ENCODE measurements around the gene PHACTR2.
"Not testable (repeated sequence)": the region's sequence is repeated elsewhere in the genome, so short reads cannot be mapped to it uniquely, and the experiment has no call there.

Gene PHACTR2

GRCh38 chr6:143647191-143647590 is 30.6 kb upstream of the PHACTR2 start:
- no peak overlapping the region for H3K4me3 ChIP-seq (ENCODE audit: low read depth, low read length)
- TF ChIP-seq CTCF (IDR thresholded peaks at IDR 0.05; ENCODE audit: low read depth, low read length) = no peak

GRCh38 chr6:143647732-143648131 is 30.0 kb upstream of the PHACTR2 start:
- no peak for TF ChIP-seq CTCF (IDR thresholded peaks at IDR 0.05; ENCODE audit: low read depth, low read length)
- H3K4me3 ChIP-seq (ENCODE audit: low read depth, low read length) = no peak overlapping the region

- H3K4me3 ChIP-seq (ENCODE audit: low read depth, low read length) = not testable (repeated sequence)
These were observed 28.4 kb upstream of the PHACTR2 start for GRCh38 chr6:143649319-143649718.

- H3K4me3 ChIP-seq (ENCODE audit: low read depth, low read length) = not testable (repeated sequence)
These were observed 26.4 kb upstream of the PHACTR2 start for GRCh38 chr6:143651328-143651727.

- TF ChIP-seq CTCF (IDR thresholded peaks at IDR 0.05; ENCODE audit: low read depth, low read length) = no peak
- no peak overlapping the region for H3K4me3 ChIP-seq (ENCODE audit: low read depth, low read length)
These were observed 24.9 kb upstream of the PHACTR2 start for GRCh38 chr6:143652841-143653331.

- TF ChIP-seq CTCF (IDR thresholded peaks at IDR 0.05; ENCODE audit: low read depth, low read length) = no peak
These were observed 22.2 kb upstream of the PHACTR2 start for GRCh38 chr6:143655541-143655940.

GRCh38 chr6:143656026-143656425 is 21.7 kb upstream of the PHACTR2 start:
- TF ChIP-seq CTCF (IDR thresholded peaks at IDR 0.05; ENCODE audit: low read depth, low read length) = no peak
- no peak overlapping the region for H3K4me3 ChIP-seq (ENCODE audit: low read depth, low read length)

More at GRCh38 chr6:143655541-143655940, 22.2 kb upstream of the PHACTR2 start:
- no peak overlapping the region for H3K4me3 ChIP-seq (ENCODE audit: low read depth, low read length)

GRCh38 chr6:143657809-143658208 is 20.0 kb upstream of the PHACTR2 start:
- no peak overlapping the region for H3K4me3 ChIP-seq (ENCODE audit: low read depth, low read length)
- no peak for TF ChIP-seq CTCF (IDR thresholded peaks at IDR 0.05; ENCODE audit: low read depth, low read length)

- not testable (repeated sequence) for H3K4me3 ChIP-seq (ENCODE audit: low read depth, low read length)
These were observed 17.6 kb upstream of the PHACTR2 start for GRCh38 chr6:143660170-143660569.

All from WI38 (cell line).